Glutamatergic neuron (in vitro differentiated cells): Measurements from ENCODE around the gene CCNL1. TPM values are rescaled to one million over a fixed set of nuclear protein-coding genes. Genes with fewer than 3 reads are reported as not detected.

Experiments used
- DNase-seq: peaks from one replicate; pipeline ENCODE4 v3.0.0; 2022
- H3K27ac Mint-ChIP-seq: one replicate; pipeline ENCODE4 v1.8.0; 2020; ENCODE audit warnings: mild to moderate bottlenecking, mixed read lengths, inconsistent platforms; ENCODE audit not compliant: unreplicated experiment
- H3K27me3 Mint-ChIP-seq: one replicate; pipeline ENCODE4 v1.8.0; 2020; ENCODE audit warnings: mild to moderate bottlenecking, moderate library complexity, mixed read lengths, inconsistent platforms; ENCODE audit not compliant: unreplicated experiment
- H3K36me3 Mint-ChIP-seq: one replicate; pipeline ENCODE4 v1.8.0; 2020; ENCODE audit warnings: mild to moderate bottlenecking, mixed read lengths, inconsistent platforms; ENCODE audit not compliant: unreplicated experiment
- H3K4me1 Mint-ChIP-seq: one replicate; pipeline ENCODE4 v1.8.0; 2020; ENCODE audit warnings: mild to moderate bottlenecking, low read depth, mixed read lengths, inconsistent platforms; ENCODE audit not compliant: unreplicated experiment
- H3K4me3 Mint-ChIP-seq: one replicate; pipeline ENCODE4 v1.8.0; 2020; ENCODE audit warnings: mild to moderate bottlenecking, mixed read lengths, inconsistent platforms; ENCODE audit not compliant: unreplicated experiment
- H3K9me3 Mint-ChIP-seq: one replicate; pipeline ENCODE4 v1.8.0; 2020; ENCODE audit warnings: mild to moderate bottlenecking, moderate library complexity, mixed read lengths, inconsistent platforms; ENCODE audit not compliant: unreplicated experiment
- CTCF ChIP-seq: fragments of 200-600 bp; sonication (generic); IDR thresholded peaks from one replicate; pipeline ENCODE4 v1.5.0; 2021; ENCODE audit not compliant: partially characterized antibody, unreplicated experiment
- total RNA-seq: library from RNA; stranded (reverse); fragmentation: NEBNext Ultra II Directional; extraction: Animal tissue kit (Norgen Biotek cat#: 25700); gene quantifications from one replicate; pipeline ENCODE4 v1.2.1, GENCODE V29; 2021; ENCODE audit not compliant: unreplicated experiment

The CCNL1 gene
- total RNA-seq, 1 donor from 2014 or later: 123 TPM

- Mint-ChIP-seq H3K27ac (no peak overlapping the region), H3K4me3 (no peak overlapping the region), H3K27me3 (no peaks in the 10 kb centered on the region), H3K9me3 (peaks cover 8% of the 10 kb centered on the region), H3K36me3 (no peaks in the 10 kb centered on the region), H3K4me1 (peaks cover 17% of the 10 kb centered on the region)
- no peak for DNase-seq
- no peak for TF ChIP-seq CTCF
These were observed 27.6 kb downstream of the CCNL1 start for GRCh38 chr3:157132341-157132740.

GRCh38 chr3:157131861-157132260 lies 28.1 kb downstream of the CCNL1 start:
- Mint-ChIP-seq H3K4me1 (peaks cover 15% of the 10 kb centered on the region), H3K27ac (no peak overlapping the region)

GRCh38 chr3:157130467-157131251 lies 29.3 kb downstream of the CCNL1 start:
- Mint-ChIP-seq H3K27me3 (no peaks in the 10 kb centered on the region), H3K9me3 (peaks cover 8% of the 10 kb centered on the region), H3K36me3 (no peaks in the 10 kb centered on the region), H3K4me3 (peak overlapping the region; percentile 51), H3K27ac (peak overlapping the region; percentile 82), H3K4me1 (peaks cover 13% of the 10 kb centered on the region)
- peak; percentile 87 for TF ChIP-seq CTCF
- DNase-seq: peak; percentile 81

More at GRCh38 chr3:157131861-157132260, 28.1 kb downstream of the CCNL1 start:
- Mint-ChIP-seq H3K9me3 (peaks cover 8% of the 10 kb centered on the region), H3K27me3 (no peaks in the 10 kb centered on the region), H3K36me3 (no peaks in the 10 kb centered on the region), H3K4me3 (no peak overlapping the region)
- no peak for DNase-seq
- TF ChIP-seq CTCF: no peak

- Mint-ChIP-seq H3K4me1 (peaks cover 13% of the 10 kb centered on the region), H3K27ac (peak overlapping the region; percentile 82), H3K9me3 (peaks cover 8% of the 10 kb centered on the region), H3K27me3 (no peaks in the 10 kb centered on the region), H3K4me3 (peak overlapping the region; percentile 51), H3K36me3 (no peaks in the 10 kb centered on the region)
- no peak for DNase-seq
- no peak for TF ChIP-seq CTCF
These were observed 30.0 kb downstream of the CCNL1 start for GRCh38 chr3:157129803-157130466.
